Naive thymus-derived CD4-positive, alpha-beta T cell (primary cell): ENCODE results near the gene COPZ1. TPM values are rescaled to one million over a fixed set of nuclear protein-coding genes. Genes with fewer than 3 reads are reported as not detected.

ENCODE experiments used
- ATAC-seq: fragments of 150-1000 bp; cut with Tn5 transposase; 2 replicates; pipeline ENCODE4 v1.10.0; 2021; ENCODE audit warnings: mild to moderate bottlenecking, moderate library complexity
- CTCF ChIA-PET: fragments of 350-600 bp; sonication (Branson Sonifier 250); formaldehyde crosslinking; loops from one replicate; lab custom pipeline; 2021; ENCODE audit warnings: antibody characterized with exemption; lab: Charles Lee
- POLR2A ChIA-PET: fragments of 350-600 bp; sonication (Branson Sonifier 250); formaldehyde crosslinking; loops from one replicate; lab custom pipeline; 2021; ENCODE audit warnings: antibody characterized with exemption, inconsistent platforms; lab: Charles Lee
- DNase-seq, 9 donors: peaks; one replicate each; pipeline versions ENCODE4 v3.0.0 to v3.0.0-alpha.2; 2020 to 2022; ENCODE audit warnings: mixed read lengths in 1 of 9
- H3K27ac ChIP-seq: one replicate; pipeline ENCODE4 v1.7.0; 2013; ENCODE audit warnings: mild to moderate bottlenecking, low read depth, low read length, moderate library complexity
- H3K27me3 ChIP-seq, 2 donors: one replicate each; pipeline ENCODE4 v1.7.0; 2013; ENCODE audit warnings: low read length in 2 of 2, mild to moderate bottlenecking in 2 of 2, moderate library complexity in 2 of 2; ENCODE audit not compliant: control insufficient read depth in 2 of 2, insufficient read depth in 2 of 2
- H3K36me3 ChIP-seq, 3 experiments: 1 replicate in 2 of 3; 2 replicates in 1 of 3; pipeline ENCODE4 v1.7.0; 2013; ENCODE audit warnings: low read length in 3 of 3, mild to moderate bottlenecking in 3 of 3, moderate library complexity in 1 of 3; ENCODE audit not compliant: insufficient read depth in 3 of 3, control insufficient read depth in 2 of 3
- H3K4me1 ChIP-seq, 2 donors: one replicate each; pipeline ENCODE4 v1.7.0; 2013; ENCODE audit warnings: low read length in 2 of 2, mild to moderate bottlenecking in 2 of 2, moderate library complexity in 1 of 2; ENCODE audit not compliant: control insufficient read depth in 2 of 2, insufficient read depth in 2 of 2
- H3K4me3 ChIP-seq: 2 replicates; pipeline ENCODE4 v1.7.0; 2013; ENCODE audit warnings: mild to moderate bottlenecking, low read length
- H3K9me3 ChIP-seq, 3 experiments: 1 replicate in 2 of 3; 2 replicates in 1 of 3; pipeline ENCODE4 v1.7.0; 2013; ENCODE audit warnings: low read length in 3 of 3; ENCODE audit not compliant: control insufficient read depth in 2 of 3
- H3K27ac Mint-ChIP-seq, 9 donors: one replicate each; pipeline ENCODE4 v1.8.0; 2020 to 2022; ENCODE audit warnings: mixed read lengths in 9 of 9, mild to moderate bottlenecking in 8 of 9, moderate library complexity in 5 of 9, inconsistent platforms in 2 of 9
- H3K27me3 Mint-ChIP-seq, 5 donors: one replicate each; pipeline ENCODE4 v1.8.0; 2021 to 2022; ENCODE audit warnings: mixed read lengths in 5 of 5, mild to moderate bottlenecking in 1 of 5
- H3K36me3 Mint-ChIP-seq, 5 donors: one replicate each; pipeline ENCODE4 v1.8.0; 2020 to 2022; ENCODE audit warnings: mixed read lengths in 5 of 5, mild to moderate bottlenecking in 3 of 5, inconsistent platforms in 1 of 5
- H3K4me1 Mint-ChIP-seq, 7 donors: one replicate each; pipeline ENCODE4 v1.8.0; 2020 to 2022; ENCODE audit warnings: mixed read lengths in 7 of 7, mild to moderate bottlenecking in 3 of 7, inconsistent platforms in 1 of 7
- H3K4me3 Mint-ChIP-seq, 10 donors: one replicate each; pipeline ENCODE4 v1.8.0; 2020 to 2022; ENCODE audit warnings: mild to moderate bottlenecking in 10 of 10, mixed read lengths in 10 of 10, moderate library complexity in 6 of 10, inconsistent platforms in 2 of 10
- H3K9me3 Mint-ChIP-seq, 11 donors: one replicate each; pipeline ENCODE4 v1.8.0; 2020 to 2022; ENCODE audit warnings: mixed read lengths in 11 of 11, mild to moderate bottlenecking in 4 of 11, inconsistent platforms in 1 of 11, moderate library complexity in 1 of 11
- intact Hi-C, 2 donors: fragments of 100-400 bp; cut with micrococcal nuclease; formaldehyde crosslinking; loops; one replicate each; pipeline ENCODE4 v1.15.1; 2023
- polyA plus RNA-seq, 2 donors: library from polyadenylated mRNA; unstranded; fragments of 300-500 nt; fragmentation: Illumina TruSeq; gene quantifications; one replicate each; pipeline ENCODE4 v1.2.3, GENCODE V29; 2021
- total RNA-seq, 6 experiments: library from RNA in 5 of 6; stranded (reverse) in 5 of 6; gene quantifications; 1 replicate in 5 of 6; 2 replicates in 1 of 6; pipeline ENCODE4 v1.2.3 and lab custom pipeline; 2021 to 2026

The COPZ1 gene
- total and polyA plus RNA-seq, 7 experiments from 2014 or later: 47.5 to 171 (median 83.1) TPM

GRCh38 chr12:54300225-54300731, 24.7 kb upstream of the COPZ1 start:
- Mint-ChIP-seq H3K9me3 (no peaks in the 10 kb centered on the region), H3K4me3 (peak overlapping the region in 4 of 10 donors; percentile 52 to 71 (median 66)), H3K4me1 (peaks cover 6 to 43% (median 16%) of the 10 kb centered on the region in 7 donors), H3K27me3 (peaks cover 38 to 74% (median 46%) of the 10 kb centered on the region in 5 donors), H3K36me3 (no peaks in the 10 kb centered on the region), H3K27ac (no peak overlapping the region)
- Histone ChIP-seq H3K27me3 (peaks cover 9 to 19% of the 10 kb centered on the region in 2 donors), H3K36me3 (no peaks in the 10 kb centered on the region), H3K9me3 (no peaks in the 10 kb centered on the region), H3K4me3 (no peak overlapping the region), H3K27ac (no peak overlapping the region), H3K4me1 (peaks cover 0 to 8% of the 10 kb centered on the region in 2 donors)
- ChIA-PET POLR2A (interaction anchor here (2.2 kb wide), 1 partner anchor 19 kb away, joined by 8 read pairs; the partner anchor contains the start of genes CBX5 and HNRNPA1), CTCF (interaction anchor here (1.2 to 1.9 kb wide), 3 partner anchors 25 to 111 kb away, joined by 4 to 5 read pairs (median 4); partner anchors contain the start of gene COPZ1)
- intact Hi-C loops: no loop called here
- ATAC-seq (no peak), DNase-seq (no peak)

GRCh38 chr12:54300732-54301427, 24.1 kb upstream of the COPZ1 start, which contains the start of gene NFE2:
Gene NFE2 (minus strand): TSS chr12:54301015. CDS start chr12:54295248, 5,767 bp downstream.
- Histone ChIP-seq H3K4me1 (peaks cover 0 to 8% of the 10 kb centered on the region in 2 donors), H3K27me3 (peaks cover 9 to 19% of the 10 kb centered on the region in 2 donors), H3K4me3 (no peak within 1 kb of the TSS), H3K27ac (no peak within 1 kb of the TSS), H3K36me3 (no peaks in the 10 kb centered on the region), H3K9me3 (no peaks in the 10 kb centered on the region)
- Mint-ChIP-seq H3K27ac (no peak within 1 kb of the TSS), H3K4me3 (peak within 1 kb of the TSS in 9 of 10 donors; percentile 36 to 73 (median 54)), H3K36me3 (no peaks in the 10 kb centered on the region), H3K4me1 (peaks cover 6 to 43% (median 16%) of the 10 kb centered on the region in 7 donors), H3K9me3 (no peaks in the 10 kb centered on the region), H3K27me3 (peaks cover 38 to 75% (median 46%) of the 10 kb centered on the region in 5 donors)
- DNase-seq: peak in 3 of 9 donors; percentile 25 to 48 (median 28)
- POLR2A ChIA-PET: interaction anchor here (0.6 to 2.2 kb wide), 3 partner anchors 12 to 33 kb away, joined by 4 to 8 read pairs (median 5); partner anchors contain the start of genes CBX5 and HNRNPA1
- ATAC-seq: peak; percentile 67
- intact Hi-C loops: no loop called here
- CTCF ChIA-PET: interaction anchor here (1.4 kb wide), 1 partner anchor 9 kb away, joined by 4 read pairs; no protein-coding TSS in a partner anchor

DNA sequence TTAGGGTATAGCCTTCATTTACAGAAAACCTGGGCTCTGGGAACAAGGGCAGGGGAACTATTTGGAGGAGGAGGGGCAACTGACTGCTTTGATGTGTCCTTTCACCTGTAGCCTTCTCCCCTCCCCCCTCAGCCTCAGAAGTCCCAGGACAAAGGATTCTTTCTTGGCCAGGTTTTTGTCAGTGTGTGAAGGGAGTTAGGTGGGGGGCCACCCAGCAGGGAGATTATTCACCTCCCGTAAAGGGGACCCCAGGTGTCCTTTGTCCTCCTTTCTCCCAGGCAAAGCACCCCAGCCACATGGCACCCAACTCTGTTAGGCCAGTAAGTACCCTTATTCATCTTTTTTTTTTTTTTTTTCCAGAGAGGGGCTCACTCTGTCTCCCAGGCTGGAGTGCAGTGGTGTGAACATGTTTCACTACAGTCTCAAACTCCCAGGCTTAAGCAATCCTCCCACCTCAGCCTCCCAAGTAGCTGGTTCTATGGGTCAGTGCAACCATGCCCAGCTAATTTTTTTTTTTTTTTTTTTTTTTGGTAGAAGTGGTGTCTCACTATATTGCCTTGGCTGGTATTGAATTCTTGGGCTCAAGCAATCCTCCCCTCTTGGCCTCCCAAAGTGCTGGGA, 23.4 kb upstream of the COPZ1 start:
- H3K4me1 Mint-ChIP-seq: peaks cover 5 to 43% (median 16%) of the 10 kb centered on the region in 7 donors
- H3K27me3 Mint-ChIP-seq: peaks cover 38 to 75% (median 46%) of the 10 kb centered on the region in 5 donors
- H3K9me3 ChIP-seq: no peaks in the 10 kb centered on the region
- H3K36me3 Mint-ChIP-seq: no peaks in the 10 kb centered on the region
- no peak overlapping the region for H3K27ac ChIP-seq
- no peak overlapping the region for H3K27ac Mint-ChIP-seq
- CTCF ChIA-PET: interaction anchor here (1.4 kb wide), 1 partner anchor 10 kb away, joined by 4 read pairs; no protein-coding TSS in a partner anchor
- no peaks in the 10 kb centered on the region for H3K9me3 Mint-ChIP-seq
- no peaks in the 10 kb centered on the region for H3K36me3 ChIP-seq
- H3K4me3 ChIP-seq: no peak overlapping the region
- peak overlapping the region in 5 of 10 donors; percentile 16 to 67 (median 52) for H3K4me3 Mint-ChIP-seq
- ATAC-seq: no peak
- peaks cover 9 to 19% of the 10 kb centered on the region in 2 donors for H3K27me3 ChIP-seq
- POLR2A ChIA-PET: interaction anchor here (0.6 to 2.2 kb wide), 3 partner anchors 13 to 33 kb away, joined by 4 to 8 read pairs (median 5); partner anchors contain the start of genes CBX5 and HNRNPA1
- peaks cover 0 to 8% of the 10 kb centered on the region in 2 donors for H3K4me1 ChIP-seq
- intact Hi-C loops: loop anchor here in 1 of 2 donors (1.0 kb wide), 1 partner anchor 12 kb away; no protein-coding TSS in a partner anchor
- DNase-seq: no peak

- Histone ChIP-seq H3K27ac (no peak overlapping the region), H3K4me1 (peaks cover 0 to 8% of the 10 kb centered on the region in 2 donors)
- CTCF ChIA-PET: interaction anchor here (1.4 kb wide), 1 partner anchor 9 kb away, joined by 3 read pairs; no protein-coding TSS in a partner anchor
These were observed 21.3 kb upstream of the COPZ1 start for GRCh38 chr12:54303640-54304039.

GRCh38 chr12:54304187-54304810, 20.6 kb upstream of the COPZ1 start:
- Histone ChIP-seq H3K9me3 (no peaks in the 10 kb centered on the region), H3K36me3 (no peaks in the 10 kb centered on the region), H3K27me3 (peaks cover 9 to 19% of the 10 kb centered on the region in 2 donors), H3K27ac (no peak overlapping the region), H3K4me1 (peaks cover 0 to 8% of the 10 kb centered on the region in 2 donors), H3K4me3 (no peak overlapping the region)
- POLR2A ChIA-PET: no interaction called here
- no peak overlapping the region for H3K27ac Mint-ChIP-seq
- H3K36me3 Mint-ChIP-seq: no peaks in the 10 kb centered on the region
- intact Hi-C loops: no loop called here
- peak in 1 of 9 donors; percentile 20 for DNase-seq
- H3K9me3 Mint-ChIP-seq: no peaks in the 10 kb centered on the region
- H3K4me1 Mint-ChIP-seq: peaks cover 0 to 37% (median 16%) of the 10 kb centered on the region in 7 donors
- CTCF ChIA-PET: interaction anchor here (1.4 kb wide), 1 partner anchor 10 kb away, joined by 3 read pairs; no protein-coding TSS in a partner anchor
- peak overlapping the region in 1 of 10 donors; percentile 11 for H3K4me3 Mint-ChIP-seq
- H3K27me3 Mint-ChIP-seq: peaks cover 34 to 62% (median 42%) of the 10 kb centered on the region in 5 donors
- ATAC-seq: peak; percentile 74

More at GRCh38 chr12:54303640-54304039, 21.3 kb upstream of the COPZ1 start:
- DNase-seq: no peak
- ATAC-seq: no peak
- POLR2A ChIA-PET: no interaction called here
- no peak overlapping the region for H3K4me3 Mint-ChIP-seq
- H3K27me3 ChIP-seq: peaks cover 9 to 19% of the 10 kb centered on the region in 2 donors
- H3K36me3 Mint-ChIP-seq: no peaks in the 10 kb centered on the region
- H3K4me3 ChIP-seq: no peak overlapping the region
- no peak overlapping the region for H3K27ac Mint-ChIP-seq
- no peaks in the 10 kb centered on the region for H3K9me3 Mint-ChIP-seq
- peaks cover 38 to 68% (median 46%) of the 10 kb centered on the region in 5 donors for H3K27me3 Mint-ChIP-seq
- H3K9me3 ChIP-seq: no peaks in the 10 kb centered on the region
- intact Hi-C loops: no loop called here
- H3K4me1 Mint-ChIP-seq: peaks cover 0 to 41% (median 16%) of the 10 kb centered on the region in 7 donors
- H3K36me3 ChIP-seq: no peaks in the 10 kb centered on the region
